Psoas muscle (tissue), 8 donors: Measurements from ENCODE around the gene EMILIN2. TPM values are rescaled to one million over a fixed set of nuclear protein-coding genes. Genes with fewer than 3 reads are reported as not detected.

Experiments
- ATAC-seq, 4 donors: fragments of 200-7000 bp; cut with Tn5 transposase; one replicate each; pipeline ENCODE4 v1.9.1; 2020; ENCODE audit warnings: moderate library complexity in 3 of 4, mild to moderate bottlenecking in 2 of 4
- DNase-seq, 2 donors: peaks; one replicate each; pipeline ENCODE4 v3.0.0-alpha.2; 2020
- H3K27ac ChIP-seq: fragments of 200-600 bp; one replicate; pipeline ENCODE4 v1.8.0; 2022
- H3K27me3 ChIP-seq, 3 donors: fragments of 200-600 bp in 1 of 3; one replicate each; pipeline versions ENCODE4 v1.6.1 to v1.8.0; 2013 to 2022; ENCODE audit warnings: low read length in 2 of 3, mild to moderate bottlenecking in 2 of 3, moderate library complexity in 1 of 3; ENCODE audit not compliant: insufficient read depth in 3 of 3
- H3K36me3 ChIP-seq, 2 donors: fragments of 200-600 bp in 1 of 2; one replicate each; pipeline versions ENCODE4 v1.6.1 to v1.8.0; 2013 to 2022; ENCODE audit warnings: low read depth in 1 of 2, mild to moderate bottlenecking in 1 of 2, moderate library complexity in 1 of 2; ENCODE audit not compliant: insufficient read depth in 1 of 2
- H3K4me1 ChIP-seq: fragments of 200-600 bp; one replicate; pipeline ENCODE4 v1.8.0; 2022
- H3K4me3 ChIP-seq: fragments of 200-600 bp; one replicate; pipeline ENCODE4 v1.8.0; 2022; ENCODE audit warnings: mild to moderate bottlenecking
- H3K9me3 ChIP-seq: fragments of 200-600 bp; one replicate; pipeline ENCODE4 v1.8.0; 2022
- WGBS, 3 donors: extraction: QIAGEN DNeasy Blood & Tissue Kit; methylation state at CpG; one replicate each; pipeline versions ENCODE4 v1.1.6 to v1.1.7; 2013; 5-methylcytosine and 5-hydroxymethylcytosine counted together
- intact Hi-C, 2 donors: fragments of 100-400 bp; cut with DNase I; formaldehyde crosslinking; loops; one replicate each; pipeline versions ENCODE4 v1.11.0 to v1.14.2; 2022
- polyA plus RNA-seq, 3 donors: library from polyadenylated mRNA; stranded (reverse); fragments of 200-250 nt; gene quantifications; one replicate each; pipeline ENCODE4 v1.2.3, GENCODE V29; 2013
- total RNA-seq, 4 donors: library from RNA; stranded (reverse); fragmentation: NEBNext Ultra II Directional in 2 of 4; extraction: Animal tissue kit (Norgen Biotek cat#: 25700) in 2 of 4; gene quantifications; one replicate each; pipeline versions ENCODE4 v1.2.1 to v1.2.4, GENCODE V29; 2021 to 2023
- TF ChIP-seq, protein P1 (sequence below): fragments of 200-600 bp; IDR thresholded peaks from one replicate; pipeline ENCODE4 v1.8.0; 2022; ENCODE audit warnings: antibody characterized with exemption
- donor health status: healthy with polysubstance abuse.
- donor health status: DM: no; HTN: no; CAD: no; lungs with moderate emphysema.
- donor health status: Bipolar disorder and iron deficiency.
- donor health status: healthy.
- donor health status: DM: yes; HTN: yes; CAD: no.
- donor health status: DM: no; HTN: no; CAD: no.
- donor health status: DM: no; HTN: no; CAD: no.
- donor health status: DM: yes; HTN: yes; CAD: no.

Gene EMILIN2
- total and polyA plus RNA-seq, 7 donors, result 0.65 to 2.9 (median 2.2) TPM

DNA sequence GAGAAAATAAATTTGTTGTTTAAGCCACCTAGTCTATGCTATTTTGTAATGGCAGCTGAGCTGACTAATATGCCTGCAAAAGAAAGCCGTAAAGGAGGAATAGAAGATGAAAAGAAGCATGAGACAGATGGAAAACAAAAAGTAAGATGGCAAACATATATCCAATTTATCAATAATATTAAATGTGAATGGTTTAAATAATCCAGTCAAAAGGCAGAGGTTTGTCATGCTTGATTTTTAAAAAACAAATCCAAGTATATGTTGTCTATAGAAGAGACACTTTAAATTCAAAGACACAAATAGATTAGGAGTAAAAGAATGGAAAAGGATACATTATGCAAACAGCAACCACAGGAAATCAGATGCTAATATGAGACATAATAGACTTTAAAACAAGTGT lies 35.4 kb upstream of the EMILIN2 start:
- ATAC-seq, result no peak
- WGBS, 3 donors, result 96 to 100% (median 100%) methylated on average over 1 of the region's 1 CpG
- TF ChIP-seq, protein P1, sequence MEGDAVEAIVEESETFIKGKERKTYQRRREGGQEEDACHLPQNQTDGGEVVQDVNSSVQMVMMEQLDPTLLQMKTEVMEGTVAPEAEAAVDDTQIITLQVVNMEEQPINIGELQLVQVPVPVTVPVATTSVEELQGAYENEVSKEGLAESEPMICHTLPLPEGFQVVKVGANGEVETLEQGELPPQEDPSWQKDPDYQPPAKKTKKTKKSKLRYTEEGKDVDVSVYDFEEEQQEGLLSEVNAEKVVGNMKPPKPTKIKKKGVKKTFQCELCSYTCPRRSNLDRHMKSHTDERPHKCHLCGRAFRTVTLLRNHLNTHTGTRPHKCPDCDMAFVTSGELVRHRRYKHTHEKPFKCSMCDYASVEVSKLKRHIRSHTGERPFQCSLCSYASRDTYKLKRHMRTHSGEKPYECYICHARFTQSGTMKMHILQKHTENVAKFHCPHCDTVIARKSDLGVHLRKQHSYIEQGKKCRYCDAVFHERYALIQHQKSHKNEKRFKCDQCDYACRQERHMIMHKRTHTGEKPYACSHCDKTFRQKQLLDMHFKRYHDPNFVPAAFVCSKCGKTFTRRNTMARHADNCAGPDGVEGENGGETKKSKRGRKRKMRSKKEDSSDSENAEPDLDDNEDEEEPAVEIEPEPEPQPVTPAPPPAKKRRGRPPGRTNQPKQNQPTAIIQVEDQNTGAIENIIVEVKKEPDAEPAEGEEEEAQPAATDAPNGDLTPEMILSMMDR, result no peak

DNA sequence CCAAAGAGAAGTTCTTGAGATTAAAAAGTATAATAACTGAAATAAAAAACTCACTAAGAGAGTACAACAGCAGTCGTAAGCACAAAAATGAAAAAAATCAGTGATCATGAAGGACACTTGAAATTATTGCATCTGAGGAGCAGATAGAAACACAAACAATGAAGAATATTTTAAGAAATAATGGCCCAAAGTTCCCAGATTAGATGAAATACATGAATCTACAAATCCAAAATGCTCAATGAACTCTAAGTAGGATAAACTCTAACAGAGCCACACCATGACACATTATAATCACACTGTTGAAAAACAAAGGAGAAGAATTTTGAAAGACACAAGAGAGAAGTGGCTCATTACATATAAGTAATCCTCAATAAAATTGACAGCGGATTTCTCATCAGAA lies 31.9 kb upstream of the EMILIN2 start:
- DNase-seq (no peak), ATAC-seq (no peak)
- intact Hi-C loops, result no loop called here
- 90 to 93% (median 92%) methylated on average over 2 of the region's 2 CpGs for WGBS, 3 donors
- Histone ChIP-seq H3K4me1 (no peaks in the 10 kb centered on the region), H3K4me3 (no peak overlapping the region), H3K27me3 (no peaks in the 10 kb centered on the region), H3K27ac (no peak overlapping the region), H3K36me3 (no peaks in the 10 kb centered on the region), H3K9me3 (peaks cover 29% of the 10 kb centered on the region)
- TF ChIP-seq, protein P1, result no peak

More for the DNA sequence above, 35.4 kb upstream of the EMILIN2 start:
- no peaks in the 10 kb centered on the region for H3K36me3 ChIP-seq
- no peaks in the 10 kb centered on the region for H3K4me1 ChIP-seq
- H3K27ac ChIP-seq, result no peak overlapping the region
- no peak for DNase-seq
- intact Hi-C loops, result no loop called here
- no peaks in the 10 kb centered on the region for H3K27me3 ChIP-seq
- no peak overlapping the region for H3K4me3 ChIP-seq
- H3K9me3 ChIP-seq, result peaks cover 26% of the 10 kb centered on the region

DNA sequence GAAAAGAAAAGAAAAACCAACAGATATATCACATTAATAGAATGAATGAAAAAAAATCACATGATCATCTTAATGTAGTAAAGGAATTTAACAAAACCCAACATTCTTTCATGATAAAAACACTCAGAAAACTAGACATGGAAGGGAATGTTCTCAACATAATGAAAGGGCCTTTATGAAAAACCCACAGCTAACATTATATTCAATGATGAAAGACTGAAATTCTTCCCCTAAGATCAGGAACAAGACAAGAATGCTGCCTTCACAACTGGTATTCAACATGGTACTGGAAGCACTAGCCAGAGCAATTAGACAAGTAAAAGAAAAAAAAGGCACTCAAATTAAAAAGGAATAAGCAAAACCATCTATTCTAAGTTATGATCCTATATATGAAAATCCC lies 28.5 kb upstream of the EMILIN2 start:
- TF ChIP-seq, protein P1, result no peak
- H3K4me1 ChIP-seq, result no peaks in the 10 kb centered on the region

DNA sequence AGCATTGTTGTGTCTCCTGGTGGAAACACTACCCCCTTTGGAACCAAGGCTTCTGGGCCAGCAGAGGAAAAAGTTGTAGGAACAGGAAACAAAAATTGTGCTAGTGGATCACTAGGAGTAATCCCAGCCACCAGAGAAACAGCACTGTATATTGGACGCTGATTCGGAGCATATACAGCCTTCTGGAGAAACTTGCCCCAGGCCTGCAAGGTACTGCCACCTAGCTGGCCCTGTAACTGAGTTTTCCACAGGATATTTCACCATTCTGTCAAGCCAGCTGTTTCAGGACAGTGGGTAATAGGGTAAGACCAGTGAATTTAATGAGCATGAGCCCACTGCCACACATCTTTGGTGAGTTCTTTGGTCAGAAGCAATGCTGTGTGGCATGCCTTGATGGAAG lies 25.1 kb upstream of the EMILIN2 start:
- TF ChIP-seq, protein P1, result no peak
- 80 to 100% (median 92%) methylated on average over 2 of the region's 2 CpGs for WGBS, 3 donors
- Histone ChIP-seq H3K27me3 (no peaks in the 10 kb centered on the region), H3K36me3 (no peaks in the 10 kb centered on the region), H3K9me3 (peaks cover 3% of the 10 kb centered on the region), H3K4me3 (no peak overlapping the region), H3K4me1 (no peaks in the 10 kb centered on the region), H3K27ac (no peak overlapping the region)
- no peak for ATAC-seq
- DNase-seq, result no peak
- intact Hi-C loops, result no loop called here

More for the DNA sequence above, 28.5 kb upstream of the EMILIN2 start:
- DNase-seq (no peak), ATAC-seq (no peak)
- no peak overlapping the region for H3K27ac ChIP-seq
- H3K27me3 ChIP-seq, result no peaks in the 10 kb centered on the region
- H3K4me3 ChIP-seq, result no peak overlapping the region
- intact Hi-C loops, result no loop called here
- no peaks in the 10 kb centered on the region for H3K36me3 ChIP-seq
- H3K9me3 ChIP-seq, result peaks cover 17% of the 10 kb centered on the region

DNA sequence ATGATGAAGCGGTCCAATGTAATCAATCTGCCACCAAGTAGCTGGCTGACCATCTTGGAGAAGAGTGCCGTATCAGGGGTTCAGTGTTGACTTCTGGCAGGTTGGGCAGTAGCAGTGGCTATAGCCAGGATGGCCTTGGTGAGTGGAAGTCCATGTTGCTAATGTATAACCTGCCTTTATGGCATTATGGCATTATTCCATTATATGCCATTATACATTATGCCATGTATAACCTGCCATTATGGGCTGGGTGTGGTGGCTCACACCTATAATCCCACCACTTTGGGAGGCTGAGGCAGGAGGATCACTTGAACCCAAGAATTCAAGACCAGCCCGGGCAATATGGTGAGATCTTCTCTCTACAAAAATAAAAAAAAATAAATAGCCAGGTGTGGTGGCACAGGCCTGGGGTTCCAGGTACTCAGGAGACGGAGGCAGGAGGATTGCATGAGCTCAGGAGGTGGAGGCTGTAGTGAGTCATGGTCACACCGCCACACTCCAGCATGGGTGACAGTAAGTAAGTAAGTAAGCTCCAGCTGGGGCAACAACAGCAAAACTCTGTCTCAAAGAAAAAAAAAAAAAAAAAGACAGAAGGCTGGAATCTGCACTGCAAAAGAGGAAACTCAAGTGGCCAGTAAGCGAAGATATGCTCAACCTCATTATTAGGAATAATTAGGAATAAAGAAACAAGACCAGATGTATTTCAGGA lies 24.4 kb upstream of the EMILIN2 start:
- Histone ChIP-seq H3K4me1 (no peaks in the 10 kb centered on the region), H3K9me3 (peaks cover 3% of the 10 kb centered on the region), H3K27me3 (no peaks in the 10 kb centered on the region), H3K4me3 (no peak overlapping the region), H3K36me3 (no peaks in the 10 kb centered on the region), H3K27ac (no peak overlapping the region)
- ATAC-seq (no peak), DNase-seq (no peak)
- intact Hi-C loops, result no loop called here
- 78 to 91% (median 79%) methylated on average over 6 of the region's 6 CpGs for WGBS, 3 donors
- TF ChIP-seq, protein P1, result no peak
